Sigmoid colon (tissue), 7 donors: ENCODE data around the gene FAM3B. TPM values are rescaled to one million over a fixed set of nuclear protein-coding genes. Genes with fewer than 3 reads are reported as not detected.

Source experiments
- DNase-seq: peaks from one replicate; pipeline ENCODE4 v3.0.0-alpha.2; 2019
- H3K27ac ChIP-seq, 4 donors: fragments of 200-600 bp; sonication (generic); one replicate each; pipeline ENCODE4 v1.5.1; 2016 to 2019; ENCODE audit warnings: mild to moderate bottlenecking in 1 of 4
- H3K27me3 ChIP-seq, 3 donors: fragments of 200-600 bp; sonication (generic); one replicate each; pipeline ENCODE4 v1.5.1; 2019; ENCODE audit warnings: mild to moderate bottlenecking in 1 of 3
- H3K36me3 ChIP-seq, 4 donors: fragments of 200-600 bp; sonication (generic); one replicate each; pipeline ENCODE4 v1.5.1; 2016 to 2019
- H3K4me1 ChIP-seq, 4 donors: fragments of 200-600 bp; sonication (generic); one replicate each; pipeline ENCODE4 v1.5.1; 2017 to 2019
- H3K4me3 ChIP-seq, 4 donors: fragments of 200-600 bp; sonication (generic); one replicate each; pipeline ENCODE4 v1.5.1; 2017 to 2019; ENCODE audit warnings: mild to moderate bottlenecking in 2 of 4, moderate library complexity in 1 of 4
- H3K9me3 ChIP-seq, 4 donors: fragments of 200-600 bp in 3 of 4; sonication (generic) in 3 of 4; one replicate each; pipeline versions ENCODE4 v1.5.1 to v1.6.1; 2013 to 2019
- CTCF ChIP-seq, 4 experiments: fragments of 450-650 bp in 3 of 4; fragments of 200-600 bp in 1 of 4; IDR thresholded peaks; one replicate each; pipeline ENCODE4 v1.5.1; 2016 to 2019; ENCODE audit warnings: antibody characterized with exemption in 4 of 4, mild to moderate bottlenecking in 3 of 4, moderate library complexity in 2 of 4
- EP300 ChIP-seq, 4 donors: sonication (generic); formaldehyde crosslinking; IDR thresholded peaks; one replicate each; pipeline ENCODE4 v1.6.1; 2017; ENCODE audit warnings: antibody characterized with exemption in 4 of 4
- POLR2A ChIP-seq, 2 donors: fragments of 450-650 bp; IDR thresholded peaks; one replicate each; pipeline ENCODE4 v1.6.1; 2016; ENCODE audit warnings: antibody characterized with exemption in 2 of 2, mild to moderate bottlenecking in 2 of 2, moderate library complexity in 2 of 2
- POLR2AphosphoS5 ChIP-seq, 4 donors: sonication (generic); formaldehyde crosslinking; IDR thresholded peaks; one replicate each; pipeline ENCODE4 v1.6.1; 2017; ENCODE audit warnings: antibody characterized with exemption in 4 of 4
- WGBS, 2 donors: extraction: QIAGEN DNeasy Blood & Tissue Kit; methylation state at CpG; one replicate each; pipeline ENCODE4 v1.1.7; 2013; 5-methylcytosine and 5-hydroxymethylcytosine counted together
- intact Hi-C: fragments of 100-400 bp; cut with DNase I; formaldehyde crosslinking; loops from one replicate; pipeline ENCODE4 v1.15.1; 2023
- polyA plus RNA-seq, 3 donors: library from polyadenylated mRNA; stranded (reverse); fragments of 200-250 nt; gene quantifications; one replicate each; pipeline ENCODE4 v1.2.3, GENCODE V29; 2013
- total RNA-seq, 4 donors: library from RNA; depleted of rRNA; stranded (reverse); fragments of >200 nt; gene quantifications; one replicate each; pipeline ENCODE4 v1.1.0, GENCODE V29; 2016
- donor health status: healthy with polysubstance abuse.
- donor health status: Bipolar disorder and iron deficiency.
- donor health status: healthy.

FAM3B gene
- total and polyA plus RNA-seq, 7 donors: 0.16 to 2.5 (median 1.4) TPM; not detected in 4

GRCh38 chr21:41326414-41327080 lies 9.9 kb downstream of the FAM3B start:
- H3K4me3 ChIP-seq: no peak overlapping the region
- intact Hi-C loops: no loop called here
- no peaks in the 10 kb centered on the region for H3K27me3 ChIP-seq
- no peaks in the 10 kb centered on the region for H3K9me3 ChIP-seq
- H3K27ac ChIP-seq: no peak overlapping the region
- no peaks in the 10 kb centered on the region for H3K4me1 ChIP-seq
- 74 to 85% methylated on average over 13 of the region's 13 CpGs for WGBS, 2 donors
- no peaks in the 10 kb centered on the region for H3K36me3 ChIP-seq
- TF ChIP-seq EP300 (IDR thresholded peaks at IDR 0.05): no peak
- TF ChIP-seq POLR2A (IDR thresholded peaks at IDR 0.05): no peak
- no peak for TF ChIP-seq POLR2AphosphoS5 (IDR thresholded peaks at IDR 0.05)
- TF ChIP-seq CTCF (IDR thresholded peaks at IDR 0.05): no peak
- no peak for DNase-seq

- Histone ChIP-seq H3K36me3 (no peaks in the 10 kb centered on the region), H3K27me3 (no peaks in the 10 kb centered on the region), H3K9me3 (no peaks in the 10 kb centered on the region), H3K4me1 (no peaks in the 10 kb centered on the region), H3K4me3 (no peak overlapping the region), H3K27ac (no peak overlapping the region)
- intact Hi-C loops: no loop called here
- no peak for DNase-seq
- WGBS, 2 donors: 89 to 91% methylated on average over 8 of the region's 8 CpGs
- TF ChIP-seq POLR2AphosphoS5 (IDR thresholded peaks at IDR 0.05) (no peak), EP300 (IDR thresholded peaks at IDR 0.05) (no peak)
Observed at GRCh38 chr21:41327753-41328152, 11.2 kb downstream of the FAM3B start.

GRCh38 chr21:41328660-41329607 lies 12.3 kb downstream of the FAM3B start:
- 89 to 91% methylated on average over 16 of the region's 16 CpGs for WGBS, 2 donors

GRCh38 chr21:41333752-41334151 lies 17.2 kb downstream of the FAM3B start:
- Histone ChIP-seq H3K27me3 (no peaks in the 10 kb centered on the region), H3K9me3 (peaks cover 0 to 7% (median 4%) of the 10 kb centered on the region in 4 donors), H3K4me1 (no peaks in the 10 kb centered on the region), H3K27ac (no peak overlapping the region), H3K36me3 (no peaks in the 10 kb centered on the region), H3K4me3 (no peak overlapping the region)
- DNase-seq: no peak
- TF ChIP-seq CTCF (IDR thresholded peaks at IDR 0.05): no peak
- no peak for TF ChIP-seq POLR2AphosphoS5 (IDR thresholded peaks at IDR 0.05)
- TF ChIP-seq EP300 (IDR thresholded peaks at IDR 0.05): no peak
- no peak for TF ChIP-seq POLR2A (IDR thresholded peaks at IDR 0.05)
- WGBS, 2 donors: 95 to 96% methylated on average over 1 of the region's 1 CpG
- intact Hi-C loops: no loop called here

More at GRCh38 chr21:41328660-41329607, 12.3 kb downstream of the FAM3B start:
- Histone ChIP-seq H3K4me1 (no peaks in the 10 kb centered on the region), H3K27ac (no peak overlapping the region), H3K9me3 (peaks cover 0 to 3% (median 1%) of the 10 kb centered on the region in 4 donors), H3K36me3 (no peaks in the 10 kb centered on the region), H3K27me3 (no peaks in the 10 kb centered on the region), H3K4me3 (no peak overlapping the region)
- no peak for TF ChIP-seq CTCF (IDR thresholded peaks at IDR 0.05)
- no peak for TF ChIP-seq POLR2AphosphoS5 (IDR thresholded peaks at IDR 0.05)
- DNase-seq: no peak
- intact Hi-C loops: no loop called here

- H3K4me1 ChIP-seq: no peaks in the 10 kb centered on the region
- peaks cover 0 to 7% (median 4%) of the 10 kb centered on the region in 4 donors for H3K9me3 ChIP-seq
- H3K36me3 ChIP-seq: no peaks in the 10 kb centered on the region
- no peak overlapping the region for H3K4me3 ChIP-seq
- 95% methylated on average over 3 of the region's 3 CpGs for WGBS, 2 donors
- TF ChIP-seq POLR2A (IDR thresholded peaks at IDR 0.05): no peak
- TF ChIP-seq CTCF (IDR thresholded peaks at IDR 0.05): no peak
- TF ChIP-seq POLR2AphosphoS5 (IDR thresholded peaks at IDR 0.05): no peak
- no peak for TF ChIP-seq EP300 (IDR thresholded peaks at IDR 0.05)
- H3K27ac ChIP-seq: no peak overlapping the region
- intact Hi-C loops: no loop called here
- no peak for DNase-seq
- H3K27me3 ChIP-seq: no peaks in the 10 kb centered on the region
Observed at GRCh38 chr21:41337515-41337914, 20.9 kb downstream of the FAM3B start.
